Inflammatory macrophage (primary cell): Measurements from ENCODE around the gene ACKR1.
A peak's percentile ranks its signal among the peaks of the same experiment; 100 is the strongest.

ENCODE experiments used
- DNase-seq, 2 donors: peaks; one replicate each; pipeline ENCODE4 v3.0.0-alpha.2; 2020 to 2022

Gene ACKR1

DNA sequence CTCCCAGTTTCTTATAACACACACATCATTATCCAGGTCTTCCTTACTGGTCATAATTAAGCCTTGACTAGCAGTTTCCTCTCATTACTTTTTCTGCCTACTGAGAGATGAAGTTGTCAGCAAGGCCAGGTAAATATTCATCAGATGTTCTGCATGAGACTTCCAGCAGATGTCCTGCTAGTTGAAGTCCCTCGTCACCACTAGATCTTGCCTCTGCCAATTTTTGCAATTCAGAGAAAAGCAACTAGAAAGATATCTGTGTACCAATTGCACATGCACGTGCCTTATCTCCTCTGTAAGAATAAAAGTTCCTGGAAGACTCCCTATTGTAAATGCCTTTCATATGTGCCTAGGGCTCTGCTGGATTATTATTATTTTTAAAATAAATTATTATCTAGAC is 18.3 kb downstream of the ACKR1 start:
- DNase-seq = no peak

DNA sequence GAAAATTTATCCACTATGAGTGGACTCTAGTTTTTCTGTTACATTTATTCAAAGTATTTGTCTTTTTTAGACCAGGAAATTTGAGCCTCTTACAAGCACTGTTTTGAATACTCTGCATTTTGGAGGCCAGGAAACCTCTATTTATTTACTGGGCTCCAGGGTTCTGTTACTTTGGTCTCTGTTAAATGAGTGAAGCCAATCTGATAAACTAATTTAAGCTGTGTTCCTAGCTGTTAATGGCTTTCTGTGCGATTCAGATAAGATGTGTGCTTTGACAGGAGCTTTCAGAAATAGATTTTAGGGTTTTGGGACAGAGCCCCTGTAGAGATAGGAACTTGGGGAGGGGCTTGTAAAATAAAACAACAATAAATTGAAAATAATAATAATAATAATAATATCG is 23.9 kb downstream of the ACKR1 start:
- DNase-seq = no peak

DNA sequence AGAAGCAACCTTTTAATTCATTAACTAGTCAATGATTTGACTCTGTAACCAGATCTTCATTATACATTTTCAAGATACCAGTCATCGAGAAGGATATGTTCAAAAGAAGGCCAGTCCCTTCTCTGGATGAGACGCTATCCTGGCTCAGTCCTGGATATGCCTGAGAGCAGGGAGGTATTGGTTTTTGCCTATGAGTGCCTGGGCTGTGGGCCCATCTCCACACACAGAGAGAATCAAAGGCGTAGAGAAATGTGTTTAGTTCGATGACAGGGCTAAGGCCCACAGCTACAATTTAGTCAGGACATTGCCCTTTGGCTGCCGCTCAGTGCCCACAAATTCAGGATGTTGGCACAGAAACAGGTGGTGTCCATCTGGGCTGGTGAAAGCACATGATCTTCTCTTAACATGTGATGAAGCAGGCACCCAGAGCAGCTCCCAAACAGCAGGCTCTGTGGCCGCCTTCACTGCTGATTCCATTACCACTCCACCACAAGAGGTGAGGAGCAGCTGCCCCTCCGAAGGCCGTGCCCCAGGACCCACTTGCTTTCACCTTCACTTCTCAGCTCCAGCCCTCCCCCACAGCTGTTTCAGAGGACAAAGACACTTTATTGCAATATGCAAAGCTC is 24.7 kb downstream of the ACKR1 start:
- no peak for DNase-seq

DNA sequence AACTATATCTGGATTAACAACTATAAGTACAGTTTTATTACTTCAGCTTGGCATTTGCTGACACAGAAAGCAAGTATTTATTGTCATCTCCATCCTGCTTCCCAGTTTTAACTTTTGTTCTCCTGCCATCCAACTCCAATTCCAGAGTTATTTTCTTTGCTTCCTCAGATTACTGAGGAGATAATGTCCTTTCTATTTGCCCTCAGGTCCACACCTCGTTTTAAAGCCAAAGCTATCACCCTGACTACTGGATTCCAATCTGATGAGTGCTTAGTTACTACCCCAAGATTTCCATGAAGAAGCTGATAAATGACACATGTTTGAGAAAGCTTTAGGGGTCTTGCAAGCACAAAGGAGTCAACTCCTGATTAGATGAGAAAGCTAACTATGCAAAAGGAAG is 25.2 kb downstream of the ACKR1 start:
- no peak for DNase-seq

DNA sequence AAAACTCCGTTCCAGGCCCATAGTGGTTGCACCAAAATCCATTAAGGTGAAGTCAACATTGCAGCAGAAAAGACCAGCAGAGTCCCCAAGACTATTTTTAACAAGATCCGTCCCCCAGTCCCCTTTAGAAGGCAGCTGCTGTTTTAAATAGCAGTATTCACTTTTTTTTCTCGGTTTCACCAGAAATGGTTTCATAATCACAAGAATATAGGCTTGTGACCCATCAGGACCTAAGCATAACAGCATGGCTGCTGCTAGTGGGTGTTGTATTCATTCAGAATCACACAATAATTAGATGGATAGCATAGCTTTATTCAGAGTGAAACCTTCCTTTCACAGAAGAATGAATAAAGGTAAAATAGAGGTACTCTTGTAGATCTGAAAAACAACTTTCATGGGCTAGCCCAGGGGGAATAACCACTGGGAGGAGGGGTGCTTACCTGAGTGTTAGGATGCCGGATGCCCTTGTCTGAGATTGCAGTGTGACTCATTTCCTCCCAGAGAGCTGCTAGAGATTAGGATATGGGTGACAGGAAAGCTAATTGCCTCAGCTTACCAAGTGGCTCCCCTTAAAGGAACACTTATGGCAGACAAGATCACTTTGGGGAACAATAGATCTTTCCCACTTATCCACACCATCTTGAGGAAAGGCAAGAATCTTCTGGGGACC is 35.0 kb downstream of the ACKR1 start:
- DNase-seq = peak in 1 of 2 donors; percentile 10

DNA sequence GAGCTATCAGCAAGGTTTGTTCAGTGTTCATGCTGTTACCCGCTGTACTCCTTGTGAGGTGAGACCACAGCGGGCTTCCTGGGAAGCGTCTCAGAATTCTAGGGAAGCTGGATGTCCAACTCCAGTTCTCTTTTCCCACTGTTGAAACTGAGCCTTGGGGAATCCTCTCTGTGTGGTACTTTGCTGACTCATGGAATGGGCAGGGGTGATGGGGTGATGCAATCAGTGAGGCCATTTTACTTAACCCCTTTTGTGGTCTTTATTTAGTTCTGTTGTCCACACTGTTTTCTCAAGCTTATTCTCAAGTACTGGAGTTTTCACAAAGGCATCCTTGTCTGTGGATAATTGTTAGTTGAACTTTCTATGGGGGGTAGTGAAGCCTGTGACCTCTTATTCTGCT is 42.6 kb downstream of the ACKR1 start:
- DNase-seq = no peak

DNA sequence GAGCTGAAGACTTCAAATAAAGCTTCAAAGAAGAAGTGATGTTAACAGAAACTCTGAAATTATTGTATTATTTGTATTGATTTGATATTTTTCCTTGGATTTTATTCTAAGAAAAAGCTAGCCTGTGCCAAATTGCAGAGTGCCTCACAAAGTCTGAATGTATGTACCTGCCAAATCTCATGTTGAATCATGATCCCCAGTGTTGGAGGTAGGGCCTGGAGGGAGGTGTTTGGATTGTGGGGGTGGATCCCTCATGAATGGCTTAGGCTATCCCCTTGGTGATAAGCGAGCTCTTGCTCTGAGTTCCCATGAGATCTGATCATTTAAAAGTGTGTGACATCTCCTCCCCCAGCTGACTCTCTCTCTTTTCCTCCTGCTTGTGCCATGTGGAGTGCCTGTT is 43.6 kb downstream of the ACKR1 start:
- no peak for DNase-seq

DNA sequence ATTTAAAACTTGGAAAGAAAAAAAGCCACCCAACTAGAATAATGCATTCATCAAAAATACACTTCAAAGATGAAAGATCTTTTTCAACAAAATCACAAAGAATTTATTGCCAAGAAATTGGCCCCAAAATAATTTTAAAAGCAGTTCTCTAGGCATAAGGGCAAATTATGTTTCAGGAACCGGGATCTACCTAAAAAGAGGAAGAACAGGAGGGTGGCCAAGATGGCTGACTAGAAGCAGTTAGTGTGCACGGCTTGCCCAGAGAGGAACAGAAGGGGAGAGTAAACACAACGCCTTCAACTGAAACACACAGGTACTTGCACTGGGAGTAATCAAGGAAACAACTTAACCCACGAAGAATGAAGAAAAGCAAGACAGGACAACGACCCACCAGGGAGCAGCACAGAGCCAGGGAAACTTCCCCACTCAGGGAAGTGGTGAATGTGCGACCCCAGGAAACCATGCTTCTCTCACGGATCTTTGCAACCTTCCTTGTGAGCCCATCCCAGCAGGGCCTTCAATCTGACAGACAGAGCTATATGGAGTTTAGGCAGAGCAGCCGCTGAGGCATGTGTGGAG is 46.1 kb downstream of the ACKR1 start:
- DNase-seq = peak; percentile 23 to 38
